ENCODE results near the gene EFEMP1.

EFEMP1 gene

DNA sequence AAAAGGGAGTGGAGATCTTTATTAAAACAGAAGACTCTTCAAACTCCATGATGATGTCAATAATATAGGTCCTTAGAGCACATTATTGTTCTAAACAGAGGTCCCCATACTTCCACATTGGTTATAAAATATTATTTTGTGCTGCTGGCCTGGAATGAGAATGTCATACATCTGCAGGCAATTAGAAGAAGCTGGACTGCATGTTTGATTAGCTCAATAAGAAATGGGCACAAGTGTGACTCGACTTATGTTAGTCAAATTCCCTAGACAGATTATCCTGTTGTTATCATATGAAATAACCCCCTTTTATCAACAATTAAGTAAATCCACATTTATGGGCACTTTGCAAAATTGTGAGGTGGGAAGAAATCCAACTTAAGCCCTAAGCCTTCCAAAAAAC lies 8.8 kb downstream of the EFEMP1 start:
- Histone ChIP-seq H3K27ac (no peak overlapping the region), H2AFZ (no peak overlapping the region), H3K79me2 (no peaks in the 10 kb centered on the region), H3K27me3 (ENCODE audit: control insufficient read depth, insufficient read depth, low read length) (no peaks in the 10 kb centered on the region), H3K4me1 (no peaks in the 10 kb centered on the region), H3K4me3 (ENCODE audit: low read depth, low read length) (no peak overlapping the region), H3K4me2 (ENCODE audit: low read length) (no peak overlapping the region), H3K9me3 (ENCODE audit: control insufficient read depth, low read length) (no peaks in the 10 kb centered on the region), H3K9ac (no peak overlapping the region), H3K36me3 (ENCODE audit: control insufficient read depth, insufficient read depth, low read length) (no peaks in the 10 kb centered on the region)
- TF ChIP-seq, protein P1, sequence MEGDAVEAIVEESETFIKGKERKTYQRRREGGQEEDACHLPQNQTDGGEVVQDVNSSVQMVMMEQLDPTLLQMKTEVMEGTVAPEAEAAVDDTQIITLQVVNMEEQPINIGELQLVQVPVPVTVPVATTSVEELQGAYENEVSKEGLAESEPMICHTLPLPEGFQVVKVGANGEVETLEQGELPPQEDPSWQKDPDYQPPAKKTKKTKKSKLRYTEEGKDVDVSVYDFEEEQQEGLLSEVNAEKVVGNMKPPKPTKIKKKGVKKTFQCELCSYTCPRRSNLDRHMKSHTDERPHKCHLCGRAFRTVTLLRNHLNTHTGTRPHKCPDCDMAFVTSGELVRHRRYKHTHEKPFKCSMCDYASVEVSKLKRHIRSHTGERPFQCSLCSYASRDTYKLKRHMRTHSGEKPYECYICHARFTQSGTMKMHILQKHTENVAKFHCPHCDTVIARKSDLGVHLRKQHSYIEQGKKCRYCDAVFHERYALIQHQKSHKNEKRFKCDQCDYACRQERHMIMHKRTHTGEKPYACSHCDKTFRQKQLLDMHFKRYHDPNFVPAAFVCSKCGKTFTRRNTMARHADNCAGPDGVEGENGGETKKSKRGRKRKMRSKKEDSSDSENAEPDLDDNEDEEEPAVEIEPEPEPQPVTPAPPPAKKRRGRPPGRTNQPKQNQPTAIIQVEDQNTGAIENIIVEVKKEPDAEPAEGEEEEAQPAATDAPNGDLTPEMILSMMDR (IDR thresholded peaks at IDR 0.05), result no peak

GRCh38 chr2:55912926-55913325 lies 10.7 kb downstream of the EFEMP1 start:
- Histone ChIP-seq H3K9me3 (ENCODE audit: control insufficient read depth, low read length) (no peaks in the 10 kb centered on the region), H3K4me3 (ENCODE audit: low read depth, low read length) (no peak overlapping the region), H3K36me3 (ENCODE audit: control insufficient read depth, insufficient read depth, low read length) (no peaks in the 10 kb centered on the region), H3K4me1 (no peaks in the 10 kb centered on the region), H2AFZ (no peak overlapping the region), H3K27me3 (ENCODE audit: control insufficient read depth, insufficient read depth, low read length) (no peaks in the 10 kb centered on the region), H3K79me2 (no peaks in the 10 kb centered on the region), H3K9ac (no peak overlapping the region), H3K27ac (no peak overlapping the region), H3K4me2 (ENCODE audit: low read length) (no peak overlapping the region)
- TF ChIP-seq, protein P1 (IDR thresholded peaks at IDR 0.05), result no peak

- Histone ChIP-seq H2AFZ (no peak overlapping the region), H3K4me2 (ENCODE audit: low read length) (no peak overlapping the region), H3K79me2 (no peaks in the 10 kb centered on the region), H3K36me3 (ENCODE audit: control insufficient read depth, insufficient read depth, low read length) (no peaks in the 10 kb centered on the region), H3K4me3 (ENCODE audit: low read depth, low read length) (no peak overlapping the region), H3K27me3 (ENCODE audit: control insufficient read depth, insufficient read depth, low read length) (no peaks in the 10 kb centered on the region), H3K9me3 (ENCODE audit: control insufficient read depth, low read length) (no peaks in the 10 kb centered on the region), H3K4me1 (no peaks in the 10 kb centered on the region), H3K9ac (no peak overlapping the region), H3K27ac (no peak overlapping the region)
- TF ChIP-seq, protein P1 (IDR thresholded peaks at IDR 0.05), result no peak
Measured at GRCh38 chr2:55910077-55910476, 13.5 kb downstream of the EFEMP1 start.

DNA sequence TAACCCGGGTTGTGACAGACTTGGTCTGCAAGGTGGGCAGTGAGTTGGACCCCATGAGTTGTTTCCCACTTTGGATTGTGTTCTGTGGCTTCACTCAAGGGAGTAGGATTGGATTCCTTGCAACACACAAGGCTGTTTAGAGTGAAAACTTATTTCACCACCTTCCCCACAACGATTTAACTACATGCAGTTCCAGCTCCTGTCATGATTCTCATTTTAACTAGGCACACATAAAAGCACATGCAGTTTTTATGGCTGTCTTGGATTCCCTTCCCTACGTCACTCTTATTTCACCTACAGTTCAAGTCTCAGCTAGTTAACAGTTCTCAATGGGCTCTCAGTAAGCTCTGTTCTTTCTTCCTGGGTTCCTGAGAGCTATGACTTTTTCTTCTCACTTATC lies 15.9 kb downstream of the EFEMP1 start:
- Histone ChIP-seq H3K27ac (no peak overlapping the region), H3K27me3 (ENCODE audit: control insufficient read depth, insufficient read depth, low read length) (no peaks in the 10 kb centered on the region), H3K9ac (no peak overlapping the region), H2AFZ (no peak overlapping the region), H3K4me2 (ENCODE audit: low read length) (no peak overlapping the region), H3K79me2 (no peaks in the 10 kb centered on the region), H3K36me3 (ENCODE audit: control insufficient read depth, insufficient read depth, low read length) (no peaks in the 10 kb centered on the region), H3K4me3 (ENCODE audit: low read depth, low read length) (no peak overlapping the region), H3K4me1 (no peaks in the 10 kb centered on the region), H3K9me3 (ENCODE audit: control insufficient read depth, low read length) (no peaks in the 10 kb centered on the region)
- TF ChIP-seq, protein P1 (IDR thresholded peaks at IDR 0.05), result no peak

GRCh38 chr2:55906993-55907392 lies 16.6 kb downstream of the EFEMP1 start:
- H3K4me1 ChIP-seq, result no peaks in the 10 kb centered on the region
- no peaks in the 10 kb centered on the region for H3K36me3 ChIP-seq (ENCODE audit: control insufficient read depth, insufficient read depth, low read length)
- H3K9ac ChIP-seq, result no peak overlapping the region
- no peak overlapping the region for H3K27ac ChIP-seq
- H3K4me3 ChIP-seq (ENCODE audit: low read depth, low read length), result no peak overlapping the region
- no peak overlapping the region for H2AFZ ChIP-seq
- H3K79me2 ChIP-seq, result no peaks in the 10 kb centered on the region
- TF ChIP-seq, protein P1 (IDR thresholded peaks at IDR 0.05), result no peak
- no peak overlapping the region for H3K4me2 ChIP-seq (ENCODE audit: low read length)
- H3K9me3 ChIP-seq (ENCODE audit: control insufficient read depth, low read length), result no peaks in the 10 kb centered on the region
- no peaks in the 10 kb centered on the region for H3K27me3 ChIP-seq (ENCODE audit: control insufficient read depth, insufficient read depth, low read length)

Measured in parathyroid adenoma (tissue), 2 donors.